ENCODE measurements around the gene GGCX.

Gene GGCX

DNA sequence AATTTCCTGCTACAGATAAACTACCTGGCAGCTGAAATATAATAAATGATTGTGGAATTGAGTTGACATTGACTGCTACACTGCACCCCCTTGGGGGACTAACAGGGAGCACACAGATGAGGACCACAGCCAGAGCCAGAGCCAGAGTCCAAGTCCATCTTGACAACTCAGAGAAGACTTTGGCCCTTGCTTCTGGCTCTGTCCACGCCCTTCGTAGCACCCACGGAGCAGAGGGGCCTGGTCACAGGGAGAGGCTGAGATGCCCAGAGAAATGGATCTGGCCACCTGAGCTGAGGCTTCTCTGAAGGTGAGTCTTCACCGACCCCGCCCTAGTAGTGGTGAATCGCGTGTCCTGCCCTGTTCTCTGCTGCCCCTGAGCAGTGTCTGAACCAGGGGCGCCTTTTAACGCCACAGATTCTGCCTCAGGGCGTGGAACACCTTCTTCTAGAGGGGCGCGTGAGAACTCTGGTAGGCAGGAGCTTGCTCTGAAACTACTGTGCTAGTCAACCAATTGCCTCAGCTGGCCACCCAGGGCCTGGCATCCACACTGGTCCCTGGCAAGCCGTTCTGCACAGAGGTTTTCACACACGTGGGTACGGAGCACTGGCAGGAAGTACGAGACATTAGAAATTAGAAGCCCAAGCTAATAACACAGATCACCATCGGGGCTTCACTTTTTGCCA is 58.0 kb downstream of the GGCX start:
- no peaks in the 10 kb centered on the region for H3K27me3 Mint-ChIP-seq (ENCODE audit: low read depth)
- H3K9me3 Mint-ChIP-seq = peaks cover 3% of the 10 kb centered on the region
- no peak overlapping the region for H3K27ac Mint-ChIP-seq
- H3K36me3 Mint-ChIP-seq (ENCODE audit: low read depth) = no peaks in the 10 kb centered on the region
- no peak overlapping the region for H3K4me3 Mint-ChIP-seq
- H3K4me1 Mint-ChIP-seq = peaks cover 15% of the 10 kb centered on the region
- TF ChIP-seq, protein P1, sequence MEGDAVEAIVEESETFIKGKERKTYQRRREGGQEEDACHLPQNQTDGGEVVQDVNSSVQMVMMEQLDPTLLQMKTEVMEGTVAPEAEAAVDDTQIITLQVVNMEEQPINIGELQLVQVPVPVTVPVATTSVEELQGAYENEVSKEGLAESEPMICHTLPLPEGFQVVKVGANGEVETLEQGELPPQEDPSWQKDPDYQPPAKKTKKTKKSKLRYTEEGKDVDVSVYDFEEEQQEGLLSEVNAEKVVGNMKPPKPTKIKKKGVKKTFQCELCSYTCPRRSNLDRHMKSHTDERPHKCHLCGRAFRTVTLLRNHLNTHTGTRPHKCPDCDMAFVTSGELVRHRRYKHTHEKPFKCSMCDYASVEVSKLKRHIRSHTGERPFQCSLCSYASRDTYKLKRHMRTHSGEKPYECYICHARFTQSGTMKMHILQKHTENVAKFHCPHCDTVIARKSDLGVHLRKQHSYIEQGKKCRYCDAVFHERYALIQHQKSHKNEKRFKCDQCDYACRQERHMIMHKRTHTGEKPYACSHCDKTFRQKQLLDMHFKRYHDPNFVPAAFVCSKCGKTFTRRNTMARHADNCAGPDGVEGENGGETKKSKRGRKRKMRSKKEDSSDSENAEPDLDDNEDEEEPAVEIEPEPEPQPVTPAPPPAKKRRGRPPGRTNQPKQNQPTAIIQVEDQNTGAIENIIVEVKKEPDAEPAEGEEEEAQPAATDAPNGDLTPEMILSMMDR (IDR thresholded peaks at IDR 0.05; ENCODE audit: unreplicated experiment in 3 of 3) = no peak

DNA sequence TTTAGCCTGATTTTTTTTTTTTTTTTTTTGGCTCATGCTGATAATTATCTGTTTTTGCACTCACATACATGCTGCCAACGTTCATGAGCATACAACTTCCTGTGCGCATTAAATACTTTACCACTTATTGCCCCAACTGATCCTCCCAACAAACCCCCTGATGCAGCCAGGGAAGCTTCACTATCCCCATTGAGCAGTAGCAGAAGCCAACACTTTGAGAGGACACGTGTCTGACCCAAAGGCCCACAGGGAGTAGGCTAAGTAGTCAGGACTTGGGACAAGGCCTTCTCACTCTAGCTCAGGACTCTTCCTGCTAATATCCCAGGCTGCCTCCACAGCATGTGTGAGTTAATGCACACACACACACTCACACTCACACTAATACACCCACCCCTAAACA is 58.6 kb downstream of the GGCX start:
- H3K4me1 Mint-ChIP-seq = peaks cover 15% of the 10 kb centered on the region
- no peaks in the 10 kb centered on the region for H3K36me3 Mint-ChIP-seq (ENCODE audit: low read depth)
- H3K4me3 Mint-ChIP-seq = no peak overlapping the region
- TF ChIP-seq, protein P1 (IDR thresholded peaks at IDR 0.05; ENCODE audit: unreplicated experiment in 3 of 3) = no peak
- H3K27me3 Mint-ChIP-seq (ENCODE audit: low read depth) = no peaks in the 10 kb centered on the region
- H3K9me3 Mint-ChIP-seq = peaks cover 3% of the 10 kb centered on the region
- H3K27ac Mint-ChIP-seq = no peak overlapping the region

DNA sequence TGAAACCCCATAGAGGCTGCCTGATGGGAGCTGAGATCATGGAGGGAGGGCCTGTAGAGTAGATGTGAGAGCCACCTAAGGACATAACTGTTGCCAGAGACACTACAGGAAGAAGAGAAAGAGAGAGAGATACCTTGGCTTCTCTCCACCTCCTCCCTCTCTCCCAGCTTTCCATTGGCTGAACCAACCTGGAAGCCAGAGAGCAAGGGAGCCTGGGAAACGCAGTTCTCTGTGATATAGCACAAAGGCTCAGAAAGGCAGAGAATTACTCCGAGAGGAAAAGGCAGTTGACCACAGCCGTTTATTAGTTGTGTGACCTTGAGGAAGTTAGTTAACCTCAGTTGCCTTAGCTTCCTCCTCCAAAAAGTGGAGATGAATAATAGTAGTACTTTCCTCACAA is 60.0 kb downstream of the GGCX start:
- Mint-ChIP-seq H3K27me3 (ENCODE audit: low read depth) (no peaks in the 10 kb centered on the region), H3K9me3 (peaks cover 3% of the 10 kb centered on the region), H3K4me1 (peaks cover 15% of the 10 kb centered on the region), H3K36me3 (ENCODE audit: low read depth) (no peaks in the 10 kb centered on the region), H3K4me3 (no peak overlapping the region), H3K27ac (no peak overlapping the region)
- TF ChIP-seq, protein P1 (IDR thresholded peaks at IDR 0.05; ENCODE audit: unreplicated experiment in 3 of 3) = no peak

GRCh38 chr2:85497944-85498630 is 63.2 kb downstream of the GGCX start:
- Mint-ChIP-seq H3K4me3 (no peak overlapping the region), H3K4me1 (no peaks in the 10 kb centered on the region), H3K27ac (no peak overlapping the region), H3K36me3 (ENCODE audit: low read depth) (no peaks in the 10 kb centered on the region), H3K27me3 (ENCODE audit: low read depth) (no peaks in the 10 kb centered on the region), H3K9me3 (peaks cover 3% of the 10 kb centered on the region)
- TF ChIP-seq, protein P1 (IDR thresholded peaks at IDR 0.05; ENCODE audit: unreplicated experiment in 3 of 3) = no peak

- TF ChIP-seq, protein P1 (IDR thresholded peaks at IDR 0.05; ENCODE audit: unreplicated experiment in 3 of 3) = no peak
- Mint-ChIP-seq H3K27me3 (ENCODE audit: low read depth) (no peaks in the 10 kb centered on the region), H3K4me1 (no peaks in the 10 kb centered on the region), H3K4me3 (no peak overlapping the region), H3K9me3 (peaks cover 3% of the 10 kb centered on the region), H3K27ac (no peak overlapping the region), H3K36me3 (ENCODE audit: low read depth) (no peaks in the 10 kb centered on the region)
These were observed 64.9 kb downstream of the GGCX start for GRCh38 chr2:85496436-85496835.

All from nephron (organoid).